IMR-90 (cell line): ENCODE results near the gene UBE2K. TPM values are rescaled to one million over a fixed set of nuclear protein-coding genes. Genes with fewer than 3 reads are reported as not detected.

Source experiments
- ATAC-seq: fragments of 200-7000 bp; cut with Tn5 transposase; 2 replicates; pipeline ENCODE4 v1.9.1; 2020; ENCODE audit warnings: low read depth, mild to moderate bottlenecking, moderate library complexity
- BruUV-seq: library from RNA; stranded (reverse); fragments of 400-500 nt; replicated peaks from 2 replicates; lab custom pipeline; 2021; lab: Mats Ljungman, UMichigan
- CTCF ChIA-PET: fragments of 300-600 bp; formaldehyde crosslinking; extraction: SDS; loops from one replicate; lab custom pipeline; 2021; ENCODE audit warnings: antibody characterized with exemption; lab: Yijun Ruan, JAX
- POLR2A ChIA-PET: fragments of 300-600 bp; sonication (Branson Sonifier 250); formaldehyde crosslinking; loops from one replicate; lab custom pipeline; 2022; ENCODE audit warnings: antibody characterized with exemption; ENCODE audit not compliant: unreplicated experiment; lab: Charles Lee
- DNase-seq: peaks from one replicate; pipeline ENCODE4 v3.0.0; 2013
- H2AFZ ChIP-seq: replicated peaks from 2 replicates; pipeline ENCODE3; 2013; ENCODE audit warnings: low read length, mild to moderate bottlenecking; ENCODE audit not compliant: poor library complexity
- H2AK5ac ChIP-seq: 2 replicates; pipeline ENCODE4 v1.6.1; 2013; ENCODE audit warnings: low read depth, low read length, inconsistent platforms
- H2AK9ac ChIP-seq: replicated peaks from 2 replicates; pipeline ENCODE3; 2013; ENCODE audit warnings: mild to moderate bottlenecking, low read depth, low read length, moderate library complexity; ENCODE audit not compliant: poor library complexity
- H2BK120ac ChIP-seq: 2 replicates; pipeline ENCODE4 v1.6.1; 2013; ENCODE audit warnings: low read depth, low read length, inconsistent platforms
- H2BK15ac ChIP-seq: 3 replicates; pipeline ENCODE4 v1.6.1; 2013; ENCODE audit warnings: low read depth, low read length, inconsistent platforms
- H2BK20ac ChIP-seq: 2 replicates; pipeline ENCODE4 v1.6.1; 2013; ENCODE audit warnings: low read depth, mild to moderate bottlenecking, inconsistent platforms, low read length, moderate library complexity
- H2BK5ac ChIP-seq: 2 replicates; pipeline ENCODE4 v1.6.1; 2013; ENCODE audit warnings: mild to moderate bottlenecking, low read depth, low read length, inconsistent platforms; ENCODE audit not compliant: poor library complexity, severe bottlenecking
- H3K14ac ChIP-seq: replicated peaks from 2 replicates; pipeline ENCODE4 v1.6.1; 2013; ENCODE audit warnings: low read depth, low read length, inconsistent platforms
- H3K18ac ChIP-seq: 2 replicates; pipeline ENCODE4 v1.6.1; 2013; ENCODE audit warnings: low read depth, low read length, control low read depth
- H3K23ac ChIP-seq: 2 replicates; pipeline ENCODE4 v1.6.1; 2013; ENCODE audit warnings: low read depth, low read length, inconsistent platforms
- H3K27ac ChIP-seq: 2 replicates; pipeline ENCODE4 v1.5.1; 2013; ENCODE audit warnings: mild to moderate bottlenecking, control low read depth, low read length; ENCODE audit not compliant: insufficient read depth
- H3K27me3 ChIP-seq: 2 replicates; pipeline ENCODE4 v1.6.1; 2013; ENCODE audit warnings: low read length; ENCODE audit not compliant: control insufficient read depth, insufficient read depth
- H3K36me3 ChIP-seq: 2 replicates; pipeline ENCODE4 v1.6.1; 2013; ENCODE audit warnings: low read length, mixed read lengths; ENCODE audit not compliant: control insufficient read depth, insufficient read depth
- H3K4ac ChIP-seq: 2 replicates; pipeline ENCODE4 v1.6.1; 2013; ENCODE audit warnings: low read depth, low read length, inconsistent platforms
- H3K4me1 ChIP-seq: 2 replicates; pipeline ENCODE4 v1.6.1; 2013; ENCODE audit warnings: low read length, mixed read lengths; ENCODE audit not compliant: control insufficient read depth, insufficient read depth
- H3K4me2 ChIP-seq: 2 replicates; pipeline ENCODE4 v1.6.1; 2013; ENCODE audit warnings: low read depth, mild to moderate bottlenecking, control low read depth, low read length, moderate library complexity
- H3K4me3 ChIP-seq: 2 replicates; pipeline ENCODE4 v1.5.1; 2013; ENCODE audit warnings: low read depth, mild to moderate bottlenecking, control low read depth, low read length, moderate library complexity; ENCODE audit not compliant: insufficient read depth
- H3K56ac ChIP-seq: 2 replicates; pipeline ENCODE4 v1.6.1; 2013; ENCODE audit warnings: low read length, inconsistent platforms; ENCODE audit not compliant: insufficient read depth; ENCODE audit errors: extremely low read depth
- H3K79me1 ChIP-seq, 2 experiments: 2 replicates each; pipeline ENCODE4 v1.6.1; 2013; ENCODE audit warnings: low read length in 2 of 2, inconsistent platforms in 1 of 2, low read depth in 1 of 2
- H3K9ac ChIP-seq: 2 replicates; pipeline ENCODE4 v1.6.1; 2013; ENCODE audit warnings: low read depth, low read length, control low read depth
- H3K9me1 ChIP-seq: 2 replicates; pipeline ENCODE4 v1.6.1; 2013; ENCODE audit warnings: low read length, inconsistent platforms; ENCODE audit not compliant: insufficient read depth
- H3K9me3 ChIP-seq: 2 replicates; pipeline ENCODE4 v1.6.1; 2013; ENCODE audit warnings: low read length; ENCODE audit not compliant: control insufficient read depth, insufficient read depth
- H4K20me1 ChIP-seq: 2 replicates; pipeline ENCODE4 v1.6.1; 2013; ENCODE audit warnings: low read length, inconsistent platforms; ENCODE audit not compliant: insufficient read depth
- H4K5ac ChIP-seq: 2 replicates; pipeline ENCODE4 v1.6.1; 2013; ENCODE audit warnings: mild to moderate bottlenecking, low read depth, low read length, control low read depth
- H4K8ac ChIP-seq, 2 experiments: 2 replicates each; pipeline ENCODE4 v1.6.1; 2013; ENCODE audit warnings: low read depth in 2 of 2, low read length in 2 of 2, control low read depth in 1 of 2, inconsistent platforms in 1 of 2
- H4K91ac ChIP-seq: 2 replicates; pipeline ENCODE4 v1.6.1; 2013; ENCODE audit warnings: low read depth, low read length, inconsistent platforms; ENCODE audit not compliant: insufficient read depth
- BHLHE40 ChIP-seq: fragments of 150-350 bp; IDR thresholded peaks from 2 replicates; pipeline ENCODE4 v1.6.1; 2016; ENCODE audit warnings: mild to moderate bottlenecking, low read depth, low read length
- CEBPB ChIP-seq: IDR thresholded peaks from 2 replicates; pipeline ENCODE4 v1.6.1; 2012; ENCODE audit warnings: low read depth, low read length, improper control_type of control experiment
- CHD1 ChIP-seq: IDR thresholded peaks from 2 replicates; pipeline ENCODE4 v1.6.1; 2012; ENCODE audit warnings: low read depth, low read length, improper control_type of control experiment
- CTCF ChIP-seq: conservative IDR thresholded peaks from 2 replicates; pipeline ENCODE4 v1.5.1; 2012; ENCODE audit warnings: mild to moderate bottlenecking, low read depth, low read length, improper control_type of control experiment
- FOS ChIP-seq: fragments of 150-350 bp; IDR thresholded peaks from 2 replicates; pipeline ENCODE4 v1.6.1; 2016; ENCODE audit warnings: low read depth, low read length
- MAFK ChIP-seq: IDR thresholded peaks from 2 replicates; pipeline ENCODE4 v1.6.1; 2012; ENCODE audit warnings: low read depth, low read length, improper control_type of control experiment
- MAZ ChIP-seq: IDR thresholded peaks from 2 replicates; pipeline ENCODE4 v1.6.1; 2012; ENCODE audit warnings: low read depth, mild to moderate bottlenecking, low read length, improper control_type of control experiment, moderate library complexity, borderline replicate concordance
- MXI1 ChIP-seq: IDR thresholded peaks from 2 replicates; pipeline ENCODE4 v1.6.1; 2012; ENCODE audit warnings: low read depth, mild to moderate bottlenecking, low read length, moderate library complexity, borderline replicate concordance
- NFE2L2 ChIP-seq: fragments of 150-350 bp; IDR thresholded peaks from 2 replicates; pipeline ENCODE4 v1.6.1; 2016; ENCODE audit warnings: low read depth, mild to moderate bottlenecking, low read length
- POLR2A ChIP-seq: IDR thresholded peaks from 2 replicates; pipeline ENCODE4 v1.6.1; 2012; ENCODE audit warnings: mild to moderate bottlenecking, low read depth, low read length
- RAD21 ChIP-seq: IDR thresholded peaks from 2 replicates; pipeline ENCODE4 v1.6.1; 2012; ENCODE audit warnings: low read length, improper control_type of control experiment
- RCOR1 ChIP-seq: IDR thresholded peaks from 2 replicates; pipeline ENCODE4 v1.6.1; 2012; ENCODE audit warnings: mild to moderate bottlenecking, low read length, improper control_type of control experiment; ENCODE audit not compliant: insufficient replicate concordance
- RFX5 ChIP-seq: IDR thresholded peaks from 2 replicates; pipeline ENCODE4 v1.8.0; 2012; ENCODE audit warnings: low read depth, mild to moderate bottlenecking, low read length, moderate library complexity
- SMC3 ChIP-seq: fragments of 150-350 bp; IDR thresholded peaks from 2 replicates; pipeline ENCODE4 v1.6.1; 2016; ENCODE audit warnings: low read depth, mild to moderate bottlenecking, antibody characterized with exemption, low read length, moderate library complexity
- WGBS, 2 experiments: methylation state at CpG; one replicate each; pipeline versions ENCODE4 v1.1.5 to v1.1.7; 2013; ENCODE audit warnings: missing lambda C conversion rate in 2 of 2; ENCODE audit not compliant: insufficient read length in 1 of 2; ENCODE audit errors: extremely low coverage in 2 of 2; 5-methylcytosine and 5-hydroxymethylcytosine counted together
- dilution Hi-C: fragments of 300-500 bp; cut with HindIII; formaldehyde crosslinking; loops from one replicate; pipeline ENCODE4 v1.14.3; 2018; ENCODE audit warnings: low sequenced_read_pairs; ENCODE audit not compliant: unreplicated experiment
- in situ Hi-C: fragments of 300-500 bp; cut with MboI; formaldehyde crosslinking; loops from 3 replicates; pipeline ENCODE4 v1.14.3; 2019; ENCODE audit warnings: low sequenced_read_pairs, inconsistent platforms, mixed read lengths
- intact Hi-C: fragments of 100-400 bp; cut with micrococcal nuclease; formaldehyde crosslinking; loops from 2 replicates; pipeline ENCODE4 v1.10.0; 2022
- polyA plus RNA-seq, 3 experiments: library from polyadenylated mRNA; depleted of rRNA; stranded (reverse); fragments of >200 nt; gene quantifications; 2 replicates each; pipeline ENCODE4 v1.2.3, GENCODE V29; 2012; ENCODE audit warnings: low replicate concordance in 1 of 3
- total RNA-seq: library from RNA; depleted of rRNA; stranded (reverse); fragments of >200 nt; gene quantifications from 2 replicates; pipeline ENCODE4 v1.2.3, GENCODE V29; 2012
- TF ChIP-seq, protein P1 (sequence below): fragments of 150-350 bp; IDR thresholded peaks from 2 replicates; pipeline ENCODE4 v1.6.1; 2017; ENCODE audit warnings: mild to moderate bottlenecking, antibody characterized with exemption, low read length, low read depth
- TF ChIP-seq, protein P2 (sequence below): fragments of 150-350 bp; IDR thresholded peaks from 2 replicates; pipeline ENCODE4 v1.6.1; 2016; ENCODE audit warnings: low read depth, mild to moderate bottlenecking, low read length, moderate library complexity, borderline replicate concordance

The UBE2K gene
- total and polyA plus RNA-seq, 2 of the 4 experiments (the other 2 are of a cell fraction): 17.7 to 44.8 TPM

GRCh38 chr4:39730072-39730471 is 32.1 kb downstream of the UBE2K start:
- no peak overlapping the region for H3K23ac ChIP-seq
- H4K5ac ChIP-seq: no peak overlapping the region
- H3K27ac ChIP-seq: no peak overlapping the region
- H3K79me1 ChIP-seq: peaks cover 18 to 71% of the 10 kb centered on the region in 2 experiments
- in situ Hi-C loops: no loop called here
- H3K36me3 ChIP-seq: no peaks in the 10 kb centered on the region
- no peak overlapping the region for H3K9ac ChIP-seq
- no peak overlapping the region for H3K4ac ChIP-seq
- WGBS, 2 experiments: no CpG with 5 or more reads among the region's 3 CpGs
- H2AK9ac ChIP-seq: no peak overlapping the region
- H4K8ac ChIP-seq: no peak overlapping the region
- no peak overlapping the region for H3K18ac ChIP-seq
- H2AK5ac ChIP-seq: no peak overlapping the region
- H3K4me2 ChIP-seq: no peak overlapping the region
- H4K20me1 ChIP-seq: peaks cover 89% of the 10 kb centered on the region
- intact Hi-C loops: no loop called here
- no peaks in the 10 kb centered on the region for H3K9me3 ChIP-seq
- ATAC-seq (no peak), DNase-seq (no peak)
- no peaks in the 10 kb centered on the region for H3K27me3 ChIP-seq
- no peak overlapping the region for H2BK15ac ChIP-seq
- no peak overlapping the region for H3K4me3 ChIP-seq
- H2BK5ac ChIP-seq: no peak overlapping the region
- H3K56ac ChIP-seq: no peak overlapping the region
- CTCF ChIA-PET: no interaction called here
- no peak overlapping the region for H2BK20ac ChIP-seq
- H3K4me1 ChIP-seq: peaks cover 12% of the 10 kb centered on the region
- dilution Hi-C loops: no loop called here
- no peak overlapping the region for H4K91ac ChIP-seq
- POLR2A ChIA-PET: no interaction called here
- peaks cover 9% of the 10 kb centered on the region for H3K9me1 ChIP-seq
- H2AFZ ChIP-seq: no peak overlapping the region
- TF ChIP-seq CEBPB (no peak), POLR2A (no peak), NFE2L2 (no peak), MXI1 (no peak), SMC3 (no peak), FOS (no peak), RCOR1 (no peak), RAD21 (no peak), MAFK (no peak), CHD1 (no peak), BHLHE40 (no peak), RFX5 (no peak), CTCF (no peak), MAZ (no peak)
- TF ChIP-seq, protein P1, sequence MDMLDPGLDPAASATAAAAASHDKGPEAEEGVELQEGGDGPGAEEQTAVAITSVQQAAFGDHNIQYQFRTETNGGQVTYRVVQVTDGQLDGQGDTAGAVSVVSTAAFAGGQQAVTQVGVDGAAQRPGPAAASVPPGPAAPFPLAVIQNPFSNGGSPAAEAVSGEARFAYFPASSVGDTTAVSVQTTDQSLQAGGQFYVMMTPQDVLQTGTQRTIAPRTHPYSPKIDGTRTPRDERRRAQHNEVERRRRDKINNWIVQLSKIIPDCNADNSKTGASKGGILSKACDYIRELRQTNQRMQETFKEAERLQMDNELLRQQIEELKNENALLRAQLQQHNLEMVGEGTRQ: no peak
- TF ChIP-seq, protein P2, sequence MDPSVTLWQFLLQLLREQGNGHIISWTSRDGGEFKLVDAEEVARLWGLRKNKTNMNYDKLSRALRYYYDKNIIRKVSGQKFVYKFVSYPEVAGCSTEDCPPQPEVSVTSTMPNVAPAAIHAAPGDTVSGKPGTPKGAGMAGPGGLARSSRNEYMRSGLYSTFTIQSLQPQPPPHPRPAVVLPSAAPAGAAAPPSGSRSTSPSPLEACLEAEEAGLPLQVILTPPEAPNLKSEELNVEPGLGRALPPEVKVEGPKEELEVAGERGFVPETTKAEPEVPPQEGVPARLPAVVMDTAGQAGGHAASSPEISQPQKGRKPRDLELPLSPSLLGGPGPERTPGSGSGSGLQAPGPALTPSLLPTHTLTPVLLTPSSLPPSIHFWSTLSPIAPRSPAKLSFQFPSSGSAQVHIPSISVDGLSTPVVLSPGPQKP: no peak
- no peak overlapping the region for H2BK120ac ChIP-seq
- BruUV-seq: no TSS peak
- no peak overlapping the region for H3K14ac ChIP-seq
